ENCODE results near the gene DDX39B. TPM values are rescaled to one million over a fixed set of nuclear protein-coding genes. Genes with fewer than 3 reads are reported as not detected.
"Not testable (repeated sequence)": the region's sequence is repeated elsewhere in the genome, so short reads cannot be mapped to it uniquely, and the experiment has no call there.

Gene DDX39B
- total and polyA plus RNA-seq, 4 donors, result 242 to 496 (median 416) TPM

- Histone ChIP-seq H3K4me1 (ENCODE audit: control insufficient read depth, insufficient read depth, low read length) (no peaks in the 10 kb centered on the region), H3K27ac (ENCODE audit: low read depth, low read length) (no peak overlapping the region), H3K27me3 (ENCODE audit: control insufficient read depth, insufficient read depth, low read length) (no peaks in the 10 kb centered on the region), H3K9me3 (ENCODE audit: control insufficient read depth, insufficient read depth, low read length) (no peaks in the 10 kb centered on the region), H3K4me3 (ENCODE audit: low read depth, low read length) (no peak overlapping the region), H3K36me3 (ENCODE audit: control insufficient read depth, insufficient read depth, low read length) (no peaks in the 10 kb centered on the region)
- no peak for DNase-seq (ENCODE audit: low read depth in 4 of 6, low spot score in 6 of 6)
- 32% methylated on average over 6 of the region's 9 CpGs for WGBS (ENCODE audit: insufficient coverage)
Measured at GRCh38 chr6:31567531-31568370, 25.9 kb upstream of the DDX39B start.

GRCh38 chr6:31560697-31561058 is 18.9 kb upstream of the DDX39B start:
- H3K9me3 ChIP-seq (ENCODE audit: control insufficient read depth, insufficient read depth, low read length), result no peaks in the 10 kb centered on the region

DNA sequence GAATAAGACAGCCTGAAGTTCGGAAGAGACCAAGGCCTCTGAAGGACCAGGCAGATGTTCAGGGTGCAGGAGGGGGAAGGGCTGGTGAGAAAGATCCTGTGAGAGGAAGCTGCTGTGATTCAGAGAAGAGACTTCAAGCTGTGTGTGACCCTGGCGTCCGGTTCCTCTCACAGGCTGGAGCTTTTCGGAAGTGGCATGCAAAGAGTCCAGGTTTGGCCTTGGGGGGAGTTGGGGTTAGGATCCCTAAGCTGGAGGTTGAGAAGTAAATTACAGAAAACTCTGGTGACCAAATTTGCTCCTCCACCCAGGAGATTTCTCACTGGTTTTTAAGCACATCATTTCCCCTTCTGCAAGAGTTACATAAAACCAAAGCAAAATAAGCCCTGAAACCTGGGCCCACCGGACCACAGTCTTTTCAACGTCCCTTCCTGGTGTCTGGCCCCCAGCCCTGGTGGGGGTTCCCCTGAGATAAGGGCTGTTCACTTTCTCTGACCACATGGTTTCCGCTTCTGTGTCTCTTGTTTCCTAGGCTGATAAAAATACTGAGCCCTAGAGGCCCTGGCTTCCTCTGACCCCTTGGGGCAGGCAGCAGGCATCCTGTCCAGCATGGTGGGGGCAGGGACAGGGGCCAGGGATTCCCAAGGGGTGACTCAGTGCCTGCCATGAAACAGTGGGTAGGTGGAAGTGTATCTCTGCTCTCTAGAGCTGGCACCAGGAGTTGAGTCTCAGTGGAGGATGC is 18.3 kb upstream of the DDX39B start:
- peaks cover 6% of the 10 kb centered on the region for H3K4me1 ChIP-seq (ENCODE audit: control insufficient read depth, insufficient read depth, low read length)
- WGBS (ENCODE audit: insufficient coverage), result 90% methylated on average over 7 of the region's 7 CpGs
- no peaks in the 10 kb centered on the region for H3K27me3 ChIP-seq (ENCODE audit: control insufficient read depth, insufficient read depth, low read length)
- H3K9me3 ChIP-seq (ENCODE audit: control insufficient read depth, insufficient read depth, low read length), result no peaks in the 10 kb centered on the region
- peak overlapping the region; percentile 15 for H3K27ac ChIP-seq (ENCODE audit: low read depth, low read length)
- peaks cover 50% of the 10 kb centered on the region for H3K36me3 ChIP-seq (ENCODE audit: control insufficient read depth, insufficient read depth, low read length)
- H3K4me3 ChIP-seq (ENCODE audit: low read depth, low read length), result no peak overlapping the region
- DNase-seq (ENCODE audit: low read depth in 4 of 6, low spot score in 6 of 6), result no peak

More at GRCh38 chr6:31560697-31561058, 18.9 kb upstream of the DDX39B start:
- Histone ChIP-seq H3K4me3 (ENCODE audit: low read depth, low read length) (no peak overlapping the region), H3K27ac (ENCODE audit: low read depth, low read length) (peak overlapping the region; percentile 15), H3K27me3 (ENCODE audit: control insufficient read depth, insufficient read depth, low read length) (no peaks in the 10 kb centered on the region), H3K36me3 (ENCODE audit: control insufficient read depth, insufficient read depth, low read length) (peaks cover 47% of the 10 kb centered on the region), H3K4me1 (ENCODE audit: control insufficient read depth, insufficient read depth, low read length) (peaks cover 6% of the 10 kb centered on the region)
- no peak for DNase-seq (ENCODE audit: low read depth in 4 of 6, low spot score in 6 of 6)

GRCh38 chr6:31559606-31559957 is 17.8 kb upstream of the DDX39B start:
- Histone ChIP-seq H3K27me3 (ENCODE audit: control insufficient read depth, insufficient read depth, low read length) (no peaks in the 10 kb centered on the region), H3K27ac (ENCODE audit: low read depth, low read length) (no peak overlapping the region), H3K4me1 (ENCODE audit: control insufficient read depth, insufficient read depth, low read length) (peaks cover 6% of the 10 kb centered on the region), H3K36me3 (ENCODE audit: control insufficient read depth, insufficient read depth, low read length) (peaks cover 50% of the 10 kb centered on the region), H3K9me3 (ENCODE audit: control insufficient read depth, insufficient read depth, low read length) (no peaks in the 10 kb centered on the region), H3K4me3 (ENCODE audit: low read depth, low read length) (no peak overlapping the region)
- no peak for DNase-seq (ENCODE audit: low read depth in 4 of 6, low spot score in 6 of 6)
- WGBS (ENCODE audit: insufficient coverage), result 77% methylated on average over 2 of the region's 4 CpGs

DNA sequence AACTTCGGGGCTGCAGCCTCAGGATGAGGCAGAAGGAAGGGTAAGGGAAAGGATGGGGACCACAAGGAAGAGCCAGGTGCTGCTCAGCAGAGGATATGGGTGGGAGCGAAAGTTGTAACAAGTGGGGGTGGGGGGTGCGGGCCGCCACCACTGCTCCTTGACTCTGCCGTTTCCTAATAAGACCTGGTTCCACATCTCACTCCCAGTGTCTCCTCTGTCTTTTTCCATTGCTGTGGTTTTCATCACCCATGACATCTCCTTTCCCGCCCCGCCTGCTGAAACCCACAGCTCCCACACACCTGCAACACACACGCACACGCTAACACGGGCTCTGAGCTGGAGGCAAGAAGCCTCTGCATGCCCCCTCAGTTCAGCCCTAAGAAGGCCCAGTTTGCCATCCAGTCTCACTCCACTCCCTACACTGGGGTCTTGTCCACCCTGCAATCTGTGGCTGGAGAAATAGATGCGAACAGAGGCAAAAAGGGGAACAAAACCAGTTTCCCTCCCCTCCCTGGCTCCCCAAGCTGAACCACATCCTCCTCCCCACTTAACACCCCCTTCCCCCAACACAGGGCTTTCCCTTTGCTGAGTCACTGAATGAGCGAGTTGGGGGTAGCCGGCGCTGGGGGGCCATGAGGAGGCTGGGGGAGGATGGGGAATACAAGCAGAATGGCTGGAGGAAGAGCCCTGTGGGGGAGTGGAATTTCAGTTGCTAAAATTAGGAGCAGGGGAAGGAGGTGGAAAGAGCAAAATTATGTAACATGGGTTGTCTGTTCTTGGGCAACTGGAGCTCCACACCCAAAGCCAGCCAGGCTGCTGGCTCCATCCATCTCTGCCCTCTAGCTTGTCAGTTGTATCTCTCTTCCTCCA is 17.1 kb upstream of the DDX39B start:
- Histone ChIP-seq H3K27me3 (ENCODE audit: control insufficient read depth, insufficient read depth, low read length) (no peaks in the 10 kb centered on the region), H3K4me1 (ENCODE audit: control insufficient read depth, insufficient read depth, low read length) (peaks cover 6% of the 10 kb centered on the region), H3K36me3 (ENCODE audit: control insufficient read depth, insufficient read depth, low read length) (peaks cover 54% of the 10 kb centered on the region), H3K4me3 (ENCODE audit: low read depth, low read length) (no peak overlapping the region), H3K27ac (ENCODE audit: low read depth, low read length) (no peak overlapping the region), H3K9me3 (ENCODE audit: control insufficient read depth, insufficient read depth, low read length) (no peaks in the 10 kb centered on the region)
- 94% methylated on average over 11 of the region's 14 CpGs for WGBS (ENCODE audit: insufficient coverage)
- no peak for DNase-seq (ENCODE audit: low read depth in 4 of 6, low spot score in 6 of 6)

DNA sequence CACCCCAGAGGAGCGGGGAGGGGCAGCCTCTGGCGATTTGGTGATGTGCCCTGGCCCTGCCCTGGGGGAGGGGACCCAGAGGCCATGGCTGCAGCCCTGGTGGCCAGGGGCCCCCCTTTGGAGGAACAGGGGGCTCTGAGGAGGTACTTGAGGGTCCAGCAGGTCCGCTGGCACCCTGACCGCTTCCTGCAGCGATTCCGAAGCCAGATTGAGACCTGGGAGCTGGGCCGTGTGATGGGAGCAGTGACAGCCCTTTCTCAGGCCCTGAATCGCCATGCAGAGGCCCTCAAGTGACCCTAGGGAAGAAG is 16.5 kb upstream of the DDX39B start:
- WGBS (ENCODE audit: insufficient coverage), result 92% methylated on average over 8 of the region's 8 CpGs
- H3K27me3 ChIP-seq (ENCODE audit: control insufficient read depth, insufficient read depth, low read length), result no peaks in the 10 kb centered on the region
- DNase-seq (ENCODE audit: low read depth in 4 of 6, low spot score in 6 of 6), result no peak
- no peak overlapping the region for H3K27ac ChIP-seq (ENCODE audit: low read depth, low read length)
- H3K9me3 ChIP-seq (ENCODE audit: control insufficient read depth, insufficient read depth, low read length), result no peaks in the 10 kb centered on the region
- H3K36me3 ChIP-seq (ENCODE audit: control insufficient read depth, insufficient read depth, low read length), result peaks cover 56% of the 10 kb centered on the region
- H3K4me1 ChIP-seq (ENCODE audit: control insufficient read depth, insufficient read depth, low read length), result peaks cover 6% of the 10 kb centered on the region
- no peak overlapping the region for H3K4me3 ChIP-seq (ENCODE audit: low read depth, low read length)

- WGBS (ENCODE audit: insufficient coverage), result 86% methylated on average over 19 of the region's 24 CpGs
- no peak overlapping the region for H3K27ac ChIP-seq (ENCODE audit: low read depth, low read length)
- H3K9me3 ChIP-seq (ENCODE audit: control insufficient read depth, insufficient read depth, low read length), result no peaks in the 10 kb centered on the region
- no peak for DNase-seq (ENCODE audit: low read depth in 4 of 6, low spot score in 6 of 6)
- peaks cover 6% of the 10 kb centered on the region for H3K4me1 ChIP-seq (ENCODE audit: control insufficient read depth, insufficient read depth, low read length)
- H3K36me3 ChIP-seq (ENCODE audit: control insufficient read depth, insufficient read depth, low read length), result peaks cover 56% of the 10 kb centered on the region
- H3K4me3 ChIP-seq (ENCODE audit: low read depth, low read length), result no peak overlapping the region
- H3K27me3 ChIP-seq (ENCODE audit: control insufficient read depth, insufficient read depth, low read length), result no peaks in the 10 kb centered on the region
Measured at GRCh38 chr6:31557443-31558317, 15.9 kb upstream of the DDX39B start.

DNA sequence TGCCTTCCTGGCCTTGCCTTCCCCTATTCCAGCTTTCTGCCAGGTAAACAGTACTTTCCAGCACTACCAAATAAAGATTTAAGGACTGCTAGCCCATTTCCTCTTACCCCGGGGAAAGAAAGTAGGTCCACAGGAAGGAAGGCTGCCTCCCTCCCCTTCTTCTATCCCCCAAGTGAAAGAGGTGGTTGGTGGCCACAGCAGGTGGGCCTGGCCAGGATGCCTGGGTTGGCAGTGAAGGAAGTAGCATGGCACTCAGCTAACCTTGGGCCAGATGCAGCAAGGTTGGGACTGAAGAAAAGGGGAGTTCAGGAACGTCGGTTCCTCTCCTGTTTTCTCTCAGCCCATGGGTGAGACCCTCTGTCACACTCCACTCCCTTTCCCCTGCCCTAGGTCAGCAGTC is 14.5 kb upstream of the DDX39B start:
- 40% methylated on average over 1 of the region's 3 CpGs for WGBS (ENCODE audit: insufficient coverage)
- Histone ChIP-seq H3K4me3 (ENCODE audit: low read depth, low read length) (no peak overlapping the region), H3K9me3 (ENCODE audit: control insufficient read depth, insufficient read depth, low read length) (no peaks in the 10 kb centered on the region), H3K27ac (ENCODE audit: low read depth, low read length) (no peak overlapping the region), H3K4me1 (ENCODE audit: control insufficient read depth, insufficient read depth, low read length) (peaks cover 6% of the 10 kb centered on the region), H3K27me3 (ENCODE audit: control insufficient read depth, insufficient read depth, low read length) (no peaks in the 10 kb centered on the region), H3K36me3 (ENCODE audit: control insufficient read depth, insufficient read depth, low read length) (peaks cover 65% of the 10 kb centered on the region)
- DNase-seq (ENCODE audit: low read depth in 4 of 6, low spot score in 6 of 6), result no peak

DNA sequence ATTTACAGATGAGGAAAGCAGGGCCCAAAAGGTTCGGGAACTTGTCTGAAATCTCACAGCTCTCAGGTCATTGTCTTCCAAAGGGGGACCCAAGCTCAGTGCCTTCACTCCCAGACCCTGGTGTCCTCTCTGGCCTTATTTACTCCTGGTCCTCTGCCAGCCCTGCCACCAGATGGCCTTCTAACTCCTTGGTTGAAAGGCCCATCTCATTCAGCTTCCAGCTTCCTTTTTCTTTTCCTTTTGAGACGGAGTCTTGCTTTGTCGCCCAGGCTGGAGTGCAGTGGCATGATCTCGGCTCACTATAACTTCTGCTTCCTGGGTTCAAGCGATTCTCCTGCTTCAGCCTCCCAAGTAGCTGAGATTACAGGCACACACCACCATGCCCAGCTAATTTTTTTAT is 9.6 kb upstream of the DDX39B start:
- H3K4me3 ChIP-seq (ENCODE audit: low read depth, low read length); H3K9me3 ChIP-seq (ENCODE audit: control insufficient read depth, insufficient read depth, low read length); H3K27ac ChIP-seq (ENCODE audit: low read depth, low read length); H3K27me3 ChIP-seq (ENCODE audit: control insufficient read depth, insufficient read depth, low read length): not testable (repeated sequence)
- 41% methylated on average over 3 of the region's 5 CpGs for WGBS (ENCODE audit: insufficient coverage)
- DNase-seq (ENCODE audit: low read depth in 4 of 6, low spot score in 6 of 6), result peak in 2 of 6 donors; percentile 18 to 51
- Histone ChIP-seq H3K36me3 (ENCODE audit: control insufficient read depth, insufficient read depth, low read length) (peaks cover 47% of the 10 kb centered on the region), H3K4me1 (ENCODE audit: control insufficient read depth, insufficient read depth, low read length) (peaks cover 10% of the 10 kb centered on the region)
